HG03064 (cell line): ENCODE results near the gene PARD3.
"Not testable (repeated sequence)": the region's sequence is repeated elsewhere in the genome, so short reads cannot be mapped to it uniquely, and the experiment has no call there.

ENCODE experiments used
- ATAC-seq: cut with Tn5 transposase; IDR thresholded peaks from one replicate; pipeline ENCODE4 v1.9.1; 2021; ENCODE audit warnings: low read depth; ENCODE audit not compliant: unreplicated experiment

Gene PARD3

DNA sequence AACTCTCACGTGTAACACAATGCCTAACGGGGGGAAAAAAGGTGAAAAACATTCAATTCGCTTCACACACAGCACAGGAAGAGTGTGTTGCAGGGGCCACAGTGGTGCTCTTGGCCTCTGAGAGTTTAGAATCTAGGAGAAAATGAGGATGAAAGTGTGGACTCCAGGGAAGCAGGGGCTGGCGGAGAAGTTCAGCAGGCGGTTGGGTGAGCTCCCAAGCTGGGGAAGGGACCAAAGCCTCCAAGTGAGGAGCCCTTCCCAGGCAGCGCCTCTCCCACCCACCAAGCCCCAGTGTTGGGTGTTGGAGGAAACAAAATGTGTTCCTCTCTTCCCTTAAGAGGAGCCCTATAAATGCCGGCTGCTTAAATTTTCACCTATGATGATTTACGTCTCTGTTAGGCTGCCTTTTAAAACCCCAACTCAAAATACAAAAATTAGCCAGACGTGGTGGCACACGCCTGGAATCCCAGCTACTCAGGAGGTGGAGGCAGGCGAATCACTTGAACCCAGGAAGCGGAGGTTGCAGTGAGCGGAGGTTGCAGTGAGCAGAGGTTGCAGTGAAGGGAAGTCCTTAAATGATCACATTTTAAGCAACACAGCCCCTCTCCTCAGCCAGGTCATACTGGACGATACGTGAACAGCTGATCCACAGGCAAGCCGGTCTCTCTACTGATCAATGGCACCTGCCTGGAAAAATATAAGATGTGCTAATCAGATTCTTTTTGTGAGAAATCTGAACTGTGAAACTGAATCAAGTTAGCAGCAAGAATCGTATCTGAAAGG lies 735.2 kb downstream of the PARD3 start:
- ATAC-seq: no peak

DNA sequence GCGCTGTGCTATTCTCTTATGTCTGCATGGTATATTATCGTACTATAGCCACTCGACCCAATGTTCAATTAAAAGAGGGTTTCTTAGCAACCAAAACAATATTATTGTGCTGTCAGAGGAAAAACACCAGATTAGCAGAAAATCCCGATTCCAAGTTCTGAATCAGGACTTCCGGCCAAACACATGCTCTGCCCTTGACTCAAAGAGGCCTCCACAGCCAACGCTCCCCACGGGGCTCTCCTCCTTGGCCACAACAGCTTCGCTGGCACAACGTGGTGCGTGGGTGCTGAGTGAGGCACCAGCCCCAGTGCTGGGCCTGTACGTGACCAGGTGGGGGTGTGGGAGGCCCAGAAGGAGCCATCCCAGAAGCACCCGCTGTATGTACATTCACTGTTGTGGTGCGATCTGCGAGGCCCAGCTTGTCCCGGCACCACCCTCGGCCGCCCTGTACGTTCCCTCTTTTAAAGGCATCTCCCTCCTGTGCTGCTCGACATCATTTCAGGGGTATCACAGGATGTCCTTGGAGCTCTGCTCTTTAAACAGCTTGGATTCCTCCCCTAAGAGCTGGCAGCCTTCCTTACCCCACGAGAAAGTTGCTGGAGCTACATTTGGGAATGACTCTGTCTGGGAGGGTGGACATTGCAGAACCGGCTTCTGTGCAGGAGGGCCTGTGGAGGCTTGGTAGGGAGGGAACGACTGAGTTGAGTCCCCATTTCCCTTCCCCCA lies 736.2 kb downstream of the PARD3 start:
- no peak for ATAC-seq

DNA sequence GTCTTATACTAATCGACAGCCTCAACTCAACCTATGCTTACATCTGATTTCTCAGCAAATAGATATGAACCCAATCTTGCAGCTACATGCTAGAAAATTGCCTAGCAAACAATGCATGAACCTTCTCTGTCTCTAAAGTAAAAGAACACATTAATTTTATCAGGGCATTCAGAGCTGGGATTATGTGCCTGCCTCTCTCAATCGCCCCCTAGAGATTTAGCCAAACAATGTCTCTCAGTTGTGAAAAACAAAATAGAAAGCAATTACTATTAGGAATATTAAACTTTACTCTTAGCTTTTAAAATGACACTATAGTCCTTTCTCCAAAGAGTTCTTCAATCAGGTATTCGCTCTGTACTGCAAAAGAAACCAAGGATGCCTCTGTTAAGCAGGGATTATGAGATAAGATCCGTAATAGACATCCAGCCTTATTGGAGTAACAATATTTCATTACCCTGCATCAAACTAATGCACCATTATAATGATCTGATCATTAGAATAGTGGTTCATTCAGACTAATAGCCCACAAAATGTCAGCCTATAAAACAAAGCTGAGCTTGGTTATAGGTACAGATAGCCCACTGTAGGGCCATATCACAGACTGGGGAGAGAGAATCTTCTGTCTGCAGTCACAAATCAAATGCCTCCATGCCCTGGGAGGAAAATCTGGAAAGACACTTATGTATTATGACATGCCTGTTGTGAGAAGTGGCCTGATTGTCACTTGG lies 736.9 kb downstream of the PARD3 start:
- ATAC-seq: no peak

DNA sequence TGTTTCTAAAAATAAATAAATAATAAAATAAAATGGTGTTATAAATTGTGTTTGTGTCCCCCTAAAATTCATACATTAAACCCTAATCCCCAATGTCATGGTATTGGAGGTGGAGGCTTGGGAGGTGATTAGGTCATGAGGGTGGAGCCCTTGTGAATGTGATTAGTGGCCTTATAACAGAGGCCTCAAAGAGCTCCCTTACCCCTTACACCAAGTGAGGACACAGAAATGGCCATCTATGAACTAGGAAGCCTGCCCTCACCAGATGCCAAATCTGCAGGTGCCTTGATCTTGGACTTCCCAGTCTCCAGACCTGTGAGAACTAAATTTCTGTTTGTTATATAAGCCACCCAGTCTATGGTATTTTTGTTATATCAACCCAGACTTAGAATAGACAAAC lies 738.7 kb downstream of the PARD3 start:
- no peak for ATAC-seq

DNA sequence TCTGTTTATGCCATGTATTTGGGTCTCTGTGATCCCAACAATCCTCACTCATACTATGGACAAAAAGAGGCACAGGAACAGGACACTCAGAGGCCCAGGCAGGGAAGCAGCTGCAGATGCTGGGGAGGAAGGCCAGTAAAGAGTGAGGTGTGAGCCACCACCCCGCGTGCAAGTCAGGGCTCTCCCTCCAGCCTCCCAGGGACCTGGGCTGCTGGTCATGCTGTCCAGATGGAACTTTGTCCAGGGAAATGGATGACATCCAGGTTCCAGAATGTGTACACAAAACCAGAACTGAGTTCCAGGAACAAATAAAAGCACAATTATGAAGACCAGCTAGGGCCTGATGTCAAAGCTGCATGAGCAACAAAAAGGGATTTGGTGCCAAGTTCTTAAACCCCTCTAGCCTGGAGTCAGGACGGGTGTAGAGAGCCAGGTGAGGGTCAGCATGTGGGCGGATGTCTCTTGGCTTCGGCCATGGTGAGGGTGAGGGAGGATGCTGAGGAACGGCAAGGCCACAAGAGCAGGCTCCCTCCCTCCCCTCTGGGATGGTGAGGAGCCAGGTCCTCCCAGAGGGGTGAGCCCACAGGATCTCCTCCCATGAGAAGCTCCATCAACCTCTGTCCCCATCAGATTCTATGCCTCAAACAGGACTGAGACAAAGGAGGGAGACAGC lies 739.7 kb downstream of the PARD3 start:
- no peak for ATAC-seq

DNA sequence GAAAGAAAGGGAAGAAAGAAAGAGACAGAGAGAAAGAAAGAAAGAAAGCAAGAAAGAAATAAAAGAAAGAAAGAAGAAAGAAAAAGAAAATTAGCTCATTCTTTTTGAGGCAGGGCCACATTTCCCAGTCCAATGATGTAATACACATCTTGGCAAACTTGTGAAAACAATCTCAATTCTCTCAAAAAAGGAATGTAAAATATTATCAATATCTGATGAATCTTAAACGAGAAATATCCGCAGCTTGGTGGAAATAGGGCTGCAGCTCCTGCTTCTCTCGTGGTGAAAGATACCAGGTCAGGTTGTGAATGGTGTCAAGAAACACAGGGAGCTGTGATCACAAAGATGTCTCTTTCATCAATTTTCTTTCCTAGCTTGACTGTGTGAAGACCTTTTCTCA lies 741.0 kb downstream of the PARD3 start:
- no peak for ATAC-seq

DNA sequence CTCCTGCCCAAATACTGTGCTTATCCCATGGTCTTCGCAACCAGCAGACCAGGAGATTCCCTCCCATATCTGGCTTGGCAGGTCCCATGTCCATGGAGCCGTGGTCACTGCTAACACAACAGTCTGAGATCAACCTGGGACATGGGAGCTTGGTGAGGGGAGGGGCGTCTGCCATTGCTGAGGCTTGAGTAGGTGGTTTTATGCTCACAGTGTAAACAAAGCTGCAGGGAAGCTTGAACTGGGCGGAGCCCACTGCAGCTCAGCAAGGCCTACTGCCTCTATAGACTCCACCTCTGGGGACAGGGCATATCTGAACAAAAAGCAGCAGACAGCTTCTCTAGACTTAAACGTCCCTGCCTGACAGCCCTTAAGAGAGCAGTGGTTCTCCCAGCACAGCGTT lies 747.4 kb downstream of the PARD3 start:
- ATAC-seq: not testable (repeated sequence)

DNA sequence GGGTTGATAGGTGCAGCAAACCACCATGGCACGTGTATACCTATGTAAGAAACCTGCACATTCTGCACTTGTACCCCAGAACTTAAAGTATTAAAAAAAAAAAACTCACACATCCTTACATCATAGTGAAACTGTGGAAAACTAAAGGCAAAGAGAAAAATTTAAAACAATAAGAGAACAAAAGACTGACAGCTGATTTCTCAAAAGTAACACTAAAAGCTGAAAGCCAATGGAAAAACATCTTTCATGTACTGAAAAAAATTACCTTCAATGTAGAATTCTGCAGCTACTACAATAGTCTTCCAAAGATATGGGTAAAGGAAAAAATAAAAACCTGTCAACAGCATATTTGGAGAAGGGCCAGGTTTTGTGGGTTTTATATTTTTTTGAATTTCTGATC lies 751.5 kb downstream of the PARD3 start:
- ATAC-seq: no peak

DNA sequence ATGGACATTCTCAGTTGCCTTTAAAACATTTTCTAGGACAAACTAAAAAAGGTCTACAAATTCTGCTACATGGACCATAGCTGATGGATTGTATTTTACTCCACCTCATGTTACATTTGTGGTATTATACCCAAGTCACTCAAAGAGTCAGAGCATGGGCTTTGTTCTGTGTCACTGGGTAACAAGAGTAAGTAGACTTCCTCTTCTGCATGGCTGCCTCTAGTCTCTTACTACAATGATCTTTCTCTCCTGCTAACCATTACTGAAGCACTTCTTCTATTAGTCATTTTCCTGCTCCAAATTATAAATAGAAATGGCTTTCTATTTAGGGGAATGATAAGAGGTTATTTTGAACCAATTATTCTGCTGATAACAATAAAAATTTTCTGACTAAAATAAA lies 753.3 kb downstream of the PARD3 start:
- no peak for ATAC-seq
